SK-N-SH treated with all-trans-retinoic acid at 6 μM for 48 hours (cell line): ENCODE results near the gene POLR2A.
"Not testable (repeated sequence)": the region's sequence is repeated elsewhere in the genome, so short reads cannot be mapped to it uniquely, and the experiment has no call there.

Experiments used
- ATAC-seq: fragments of 200-7000 bp; cut with Tn5 transposase; 3 replicates; pipeline ENCODE4 v1.9.1; 2020; ENCODE audit warnings: mild to moderate bottlenecking, moderate library complexity
- ARNTL ChIP-seq: fragments of 450-650 bp; formaldehyde crosslinking; IDR thresholded peaks from 2 replicates; pipeline ENCODE4 v1.5.0; 2020; ENCODE audit warnings: low read depth, mild to moderate bottlenecking, moderate library complexity, borderline replicate concordance
- BACH2 ChIP-seq: fragments of 250-450 bp; sonication (Bioruptor Pico); IDR thresholded peaks from 2 replicates; pipeline ENCODE4 v1.9.0; 2021; ENCODE audit warnings: mild to moderate bottlenecking, borderline replicate concordance
- CREB5 ChIP-seq: fragments of 250-450 bp; sonication (Bioruptor Pico); IDR thresholded peaks from 2 replicates; pipeline ENCODE4 v1.5.1; 2020; ENCODE audit warnings: low read depth, mild to moderate bottlenecking, moderate library complexity
- ESRRG ChIP-seq: fragments of 250-450 bp; sonication (Bioruptor Pico); IDR thresholded peaks from 2 replicates; pipeline ENCODE4 v1.6.1; 2021; ENCODE audit warnings: mild to moderate bottlenecking
- OSR1 ChIP-seq: fragments of 250-450 bp; sonication (Bioruptor Pico); IDR thresholded peaks from 2 replicates; pipeline ENCODE4 v1.8.0; 2022; ENCODE audit warnings: moderate library complexity, mild to moderate bottlenecking, inconsistent platforms
- PATZ1 ChIP-seq: fragments of 250-450 bp; sonication (Bioruptor Pico); IDR thresholded peaks from 2 replicates; pipeline ENCODE4 v1.8.0; 2020; ENCODE audit warnings: mild to moderate bottlenecking, moderate library complexity, borderline replicate concordance
- TCF4 ChIP-seq: fragments of 250-450 bp; sonication (Bioruptor Pico); IDR thresholded peaks from 2 replicates; pipeline ENCODE4 v1.8.0; 2021; ENCODE audit warnings: mild to moderate bottlenecking, moderate library complexity, borderline replicate concordance
- TOX ChIP-seq: fragments of 250-450 bp; sonication (Bioruptor Pico); IDR thresholded peaks from 2 replicates; pipeline ENCODE4 v1.8.0; 2021; ENCODE audit warnings: mild to moderate bottlenecking, moderate library complexity, borderline replicate concordance
- ZC3H10 ChIP-seq: fragments of 250-450 bp; sonication (Bioruptor Pico); IDR thresholded peaks from 2 replicates; pipeline ENCODE4 v1.5.1; 2021; ENCODE audit warnings: mild to moderate bottlenecking, moderate library complexity
- ZNF565 ChIP-seq: fragments of 450-650 bp; formaldehyde crosslinking; conservative IDR thresholded peaks from 2 replicates; pipeline ENCODE4 v1.5.0; 2020; ENCODE audit warnings: low read depth, mild to moderate bottlenecking, moderate library complexity
- ZNF70 ChIP-seq: fragments of 450-650 bp; formaldehyde crosslinking; IDR thresholded peaks from 2 replicates; pipeline ENCODE4 v1.5.0; 2020; ENCODE audit warnings: mild to moderate bottlenecking, moderate library complexity
- TF ChIP-seq, protein P1 (sequence below): fragments of 250-450 bp; sonication (Bioruptor Pico); IDR thresholded peaks from 2 replicates; pipeline ENCODE4 v1.5.0; 2020; ENCODE audit warnings: mild to moderate bottlenecking, moderate library complexity
- TF ChIP-seq, protein P2 (sequence below): fragments of 250-450 bp; sonication (Bioruptor Pico); IDR thresholded peaks from 2 replicates; pipeline ENCODE4 v1.8.0; 2021; ENCODE audit warnings: low read depth, mild to moderate bottlenecking, moderate library complexity, borderline replicate concordance

The POLR2A gene

DNA sequence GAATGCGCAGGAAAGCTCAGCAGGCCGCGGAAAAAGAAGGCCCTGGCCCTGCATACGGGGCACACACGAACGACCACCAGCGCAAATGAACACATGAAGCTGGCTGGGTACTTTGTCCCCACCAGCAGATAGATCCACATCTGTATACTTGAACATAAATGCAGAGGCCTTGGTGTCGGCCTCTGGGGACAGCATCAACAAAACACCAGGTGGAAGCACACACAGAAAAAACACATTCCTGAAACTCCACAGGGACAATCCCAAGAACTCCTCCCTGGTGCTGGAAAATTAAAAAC, 4.1 kb upstream of the POLR2A start:
- TF ChIP-seq OSR1 (no peak), ESRRG (CRISPR knock-in tag) (no peak), ARNTL (CRISPR knock-in tag) (no peak), ZNF565 (CRISPR knock-in tag) (no peak), TOX (CRISPR knock-in tag) (no peak), CREB5 (no peak), BACH2 (CRISPR knock-in tag) (no peak), PATZ1 (no peak), ZNF70 (CRISPR knock-in tag) (no peak), ZC3H10 (no peak), TCF4 (CRISPR knock-in tag) (no peak)
- TF ChIP-seq, protein P1, sequence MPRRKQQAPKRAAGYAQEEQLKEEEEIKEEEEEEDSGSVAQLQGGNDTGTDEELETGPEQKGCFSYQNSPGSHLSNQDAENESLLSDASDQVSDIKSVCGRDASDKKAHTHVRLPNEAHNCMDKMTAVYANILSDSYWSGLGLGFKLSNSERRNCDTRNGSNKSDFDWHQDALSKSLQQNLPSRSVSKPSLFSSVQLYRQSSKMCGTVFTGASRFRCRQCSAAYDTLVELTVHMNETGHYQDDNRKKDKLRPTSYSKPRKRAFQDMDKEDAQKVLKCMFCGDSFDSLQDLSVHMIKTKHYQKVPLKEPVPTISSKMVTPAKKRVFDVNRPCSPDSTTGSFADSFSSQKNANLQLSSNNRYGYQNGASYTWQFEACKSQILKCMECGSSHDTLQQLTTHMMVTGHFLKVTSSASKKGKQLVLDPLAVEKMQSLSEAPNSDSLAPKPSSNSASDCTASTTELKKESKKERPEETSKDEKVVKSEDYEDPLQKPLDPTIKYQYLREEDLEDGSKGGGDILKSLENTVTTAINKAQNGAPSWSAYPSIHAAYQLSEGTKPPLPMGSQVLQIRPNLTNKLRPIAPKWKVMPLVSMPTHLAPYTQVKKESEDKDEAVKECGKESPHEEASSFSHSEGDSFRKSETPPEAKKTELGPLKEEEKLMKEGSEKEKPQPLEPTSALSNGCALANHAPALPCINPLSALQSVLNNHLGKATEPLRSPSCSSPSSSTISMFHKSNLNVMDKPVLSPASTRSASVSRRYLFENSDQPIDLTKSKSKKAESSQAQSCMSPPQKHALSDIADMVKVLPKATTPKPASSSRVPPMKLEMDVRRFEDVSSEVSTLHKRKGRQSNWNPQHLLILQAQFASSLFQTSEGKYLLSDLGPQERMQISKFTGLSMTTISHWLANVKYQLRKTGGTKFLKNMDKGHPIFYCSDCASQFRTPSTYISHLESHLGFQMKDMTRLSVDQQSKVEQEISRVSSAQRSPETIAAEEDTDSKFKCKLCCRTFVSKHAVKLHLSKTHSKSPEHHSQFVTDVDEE (CRISPR knock-in tag) = no peak
- TF ChIP-seq, all 23 proteins: peak for 0
- ATAC-seq = no peak

- not testable (repeated sequence) for ATAC-seq
Measured at GRCh38 chr17:7481275-7481674, 2.9 kb upstream of the POLR2A start, which contains the start of gene SLC35G6. Gene SLC35G6, plus strand, starts transcription at chr17:7481446. Its CDS starts 71 bp downstream, at chr17:7481517.

- ATAC-seq = not testable (repeated sequence)
Measured at GRCh38 chr17:7481842-7482741, 2.1 kb upstream of the POLR2A start.

GRCh38 chr17:7482742-7483088, 1.5 kb upstream of the POLR2A start:
- ATAC-seq = not testable (repeated sequence)

DNA sequence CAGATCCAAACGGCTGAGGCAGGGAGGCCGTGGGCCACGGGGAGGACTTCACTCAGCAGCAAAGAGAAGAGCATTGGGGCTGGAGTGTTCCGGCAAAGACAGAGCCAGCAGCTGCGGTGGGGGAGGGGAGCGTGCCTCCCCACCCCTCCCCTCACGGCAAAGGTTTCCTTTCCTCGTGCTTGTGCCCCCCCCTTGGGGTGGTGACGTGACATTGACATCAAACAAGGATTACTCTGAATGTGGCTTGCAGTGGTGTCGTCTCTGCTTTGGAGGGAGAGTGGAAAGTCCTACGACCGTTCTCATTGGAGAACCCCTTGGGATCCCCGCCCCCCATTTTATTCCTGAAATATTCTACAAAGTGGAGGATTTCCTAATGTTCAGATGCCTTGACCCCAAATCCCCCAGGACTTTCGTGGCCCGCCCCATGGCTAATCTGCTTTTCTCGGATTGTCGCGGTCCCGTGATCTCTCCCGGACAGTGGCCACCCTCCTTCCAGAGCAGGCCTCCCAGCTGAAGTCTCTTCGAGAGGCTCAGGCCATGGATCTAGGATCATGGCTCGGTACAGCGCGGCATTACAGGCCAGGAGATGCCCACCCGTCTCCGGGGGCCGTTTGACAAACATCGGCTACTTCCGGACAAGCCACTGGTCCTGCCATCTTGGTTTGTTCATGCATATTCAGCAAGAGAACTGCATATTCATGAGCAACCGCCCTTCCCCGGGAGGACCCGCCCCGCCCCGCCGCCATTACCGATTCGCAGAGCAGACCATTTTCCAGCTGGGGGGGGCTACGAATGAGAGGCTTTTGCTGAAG, 705 bp upstream of the POLR2A start:
- peak; percentile 75 for ATAC-seq
- TF ChIP-seq ZC3H10 = no peak
- peak; percentile 89 for TF ChIP-seq PATZ1
- TF ChIP-seq, protein P2, sequence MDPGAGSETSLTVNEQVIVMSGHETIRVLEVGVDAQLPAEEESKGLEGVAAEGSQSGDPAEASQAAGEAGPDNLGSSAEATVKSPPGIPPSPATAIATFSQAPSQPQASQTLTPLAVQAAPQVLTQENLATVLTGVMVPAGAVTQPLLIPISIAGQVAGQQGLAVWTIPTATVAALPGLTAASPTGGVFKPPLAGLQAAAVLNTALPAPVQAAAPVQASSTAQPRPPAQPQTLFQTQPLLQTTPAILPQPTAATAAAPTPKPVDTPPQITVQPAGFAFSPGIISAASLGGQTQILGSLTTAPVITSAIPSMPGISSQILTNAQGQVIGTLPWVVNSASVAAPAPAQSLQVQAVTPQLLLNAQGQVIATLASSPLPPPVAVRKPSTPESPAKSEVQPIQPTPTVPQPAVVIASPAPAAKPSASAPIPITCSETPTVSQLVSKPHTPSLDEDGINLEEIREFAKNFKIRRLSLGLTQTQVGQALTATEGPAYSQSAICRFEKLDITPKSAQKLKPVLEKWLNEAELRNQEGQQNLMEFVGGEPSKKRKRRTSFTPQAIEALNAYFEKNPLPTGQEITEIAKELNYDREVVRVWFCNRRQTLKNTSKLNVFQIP (CRISPR knock-in tag) = no peak
- TF ChIP-seq, all 23 proteins: peak for 1
